LoVo (cell line): ENCODE results near the gene ZNF230.

Source experiments
- DNase-seq: peaks from one replicate; pipeline ENCODE4 v3.0.0-alpha.2; 2016; ENCODE audit warnings: low spot score

The ZNF230 gene

DNA sequence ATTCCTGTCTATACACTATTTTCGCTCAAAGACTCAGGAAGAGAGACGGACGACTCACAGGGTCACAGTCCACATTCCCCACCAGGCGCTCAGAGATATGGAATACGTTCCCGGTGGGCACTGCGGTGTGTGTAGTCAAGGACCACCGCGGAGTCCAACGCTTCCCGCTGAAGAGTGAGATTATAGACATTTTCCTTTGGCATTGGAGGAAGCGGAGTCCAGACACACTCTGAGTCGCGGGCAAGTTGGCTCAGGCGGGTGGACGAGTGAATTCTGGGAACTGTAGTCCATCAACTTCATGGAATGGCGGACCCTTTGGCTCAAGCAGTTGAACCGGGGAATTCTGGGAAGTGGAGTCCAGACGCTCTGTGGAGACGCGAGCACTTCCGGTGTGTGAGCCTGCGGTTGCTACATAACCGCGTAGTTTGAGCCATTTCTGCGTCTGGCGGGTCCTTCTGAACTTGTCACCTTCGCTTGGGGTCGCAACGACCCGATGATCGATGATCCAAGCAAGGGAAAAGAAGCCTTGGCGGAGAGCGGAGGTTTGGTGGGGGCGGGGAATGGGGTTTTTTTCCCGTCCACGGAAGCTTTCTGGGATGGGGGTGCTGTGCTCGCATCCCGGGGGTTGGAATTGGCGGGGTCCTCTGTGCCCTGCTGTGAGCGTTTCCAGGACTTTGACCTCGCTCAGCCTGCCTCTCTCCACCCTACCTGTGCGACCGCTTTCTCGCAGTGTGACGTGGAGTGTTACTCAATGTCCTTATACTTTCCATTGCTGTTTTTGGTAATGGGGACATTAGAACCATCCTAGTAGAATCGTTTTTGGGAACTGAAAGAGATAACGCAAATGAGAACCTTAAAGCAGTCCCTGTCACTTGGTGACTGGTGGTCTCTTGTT, at the start of gene ZNF230:
ZNF230 (plus strand) TSS at position 392 of the 895 bp plus-strand sequence. CDS start 4,122 bp downstream, outside the sequence.
- peak; percentile 77 for DNase-seq

DNA sequence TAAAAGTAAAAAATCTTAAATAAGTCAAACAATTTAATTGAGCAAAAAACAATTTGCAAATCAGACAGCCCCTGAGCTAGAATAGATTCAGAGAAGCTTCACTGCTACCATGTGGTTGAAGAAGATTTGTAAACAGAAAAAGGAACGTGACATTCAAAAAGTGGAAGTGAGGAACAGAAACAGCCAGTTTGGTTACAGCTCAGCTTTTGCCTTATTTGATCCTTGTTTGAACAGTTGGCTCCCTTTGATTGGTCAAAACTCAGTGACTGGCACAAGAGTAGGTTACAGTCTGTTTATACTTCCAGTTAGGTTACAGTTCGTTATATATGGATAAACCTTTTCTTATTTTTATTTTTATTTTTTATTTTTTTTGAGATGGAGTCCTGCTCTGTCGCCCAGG, 45.9 kb upstream of the ZNF230 start:
- no peak for DNase-seq

GRCh38 chr19:43957891-43958290, 44.9 kb upstream of the ZNF230 start:
- no peak for DNase-seq

- DNase-seq = no peak
Observed at GRCh38 chr19:43960411-43960810, 42.3 kb upstream of the ZNF230 start.

DNA sequence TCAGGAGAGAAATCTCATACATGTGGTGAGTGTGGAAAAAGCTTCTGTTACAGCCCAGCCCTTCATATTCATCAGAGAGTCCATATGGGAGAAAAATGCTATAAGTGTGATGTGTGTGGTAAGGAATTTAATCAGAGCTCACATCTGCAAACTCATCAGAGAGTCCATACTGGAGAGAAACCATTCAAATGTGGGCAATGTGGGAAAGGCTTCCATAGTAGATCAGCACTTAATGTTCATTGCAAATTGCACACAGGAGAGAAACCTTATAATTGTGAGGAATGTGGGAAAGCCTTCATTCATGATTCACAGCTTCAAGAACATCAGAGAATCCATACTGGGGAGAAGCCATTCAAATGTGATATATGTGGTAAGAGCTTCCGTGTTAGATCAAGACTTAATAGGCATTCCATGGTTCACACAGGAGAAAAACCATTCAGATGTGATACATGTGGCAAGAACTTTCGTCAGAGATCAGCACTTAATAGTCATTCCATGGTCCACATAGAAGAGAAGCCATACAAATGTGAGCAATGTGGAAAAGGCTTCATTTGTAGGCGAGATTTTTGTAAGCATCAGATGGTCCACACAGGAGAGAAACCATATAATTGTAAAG, 36.6 kb upstream of the ZNF230 start:
- no peak for DNase-seq

DNA sequence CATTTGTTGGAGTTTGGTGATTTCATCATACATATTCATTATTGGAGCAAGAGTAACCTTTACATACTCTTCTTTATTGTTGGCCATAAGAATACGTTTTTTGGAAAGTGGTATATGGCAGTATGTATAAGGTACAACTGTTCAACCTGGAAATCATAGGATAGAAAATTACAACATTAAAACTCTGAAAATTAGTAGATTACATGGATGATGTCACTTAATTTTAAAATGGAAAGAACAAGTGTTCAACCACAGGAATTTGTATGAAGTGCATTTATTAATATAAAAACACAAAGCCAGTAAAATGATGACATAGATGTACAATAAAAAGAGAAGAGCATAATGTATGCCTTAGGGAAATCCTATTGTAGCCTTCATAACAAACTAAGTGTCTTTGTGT, 26.0 kb upstream of the ZNF230 start:
- DNase-seq = no peak

GRCh38 chr19:43983544-43983911, 19.2 kb upstream of the ZNF230 start:
- DNase-seq = no peak

DNA sequence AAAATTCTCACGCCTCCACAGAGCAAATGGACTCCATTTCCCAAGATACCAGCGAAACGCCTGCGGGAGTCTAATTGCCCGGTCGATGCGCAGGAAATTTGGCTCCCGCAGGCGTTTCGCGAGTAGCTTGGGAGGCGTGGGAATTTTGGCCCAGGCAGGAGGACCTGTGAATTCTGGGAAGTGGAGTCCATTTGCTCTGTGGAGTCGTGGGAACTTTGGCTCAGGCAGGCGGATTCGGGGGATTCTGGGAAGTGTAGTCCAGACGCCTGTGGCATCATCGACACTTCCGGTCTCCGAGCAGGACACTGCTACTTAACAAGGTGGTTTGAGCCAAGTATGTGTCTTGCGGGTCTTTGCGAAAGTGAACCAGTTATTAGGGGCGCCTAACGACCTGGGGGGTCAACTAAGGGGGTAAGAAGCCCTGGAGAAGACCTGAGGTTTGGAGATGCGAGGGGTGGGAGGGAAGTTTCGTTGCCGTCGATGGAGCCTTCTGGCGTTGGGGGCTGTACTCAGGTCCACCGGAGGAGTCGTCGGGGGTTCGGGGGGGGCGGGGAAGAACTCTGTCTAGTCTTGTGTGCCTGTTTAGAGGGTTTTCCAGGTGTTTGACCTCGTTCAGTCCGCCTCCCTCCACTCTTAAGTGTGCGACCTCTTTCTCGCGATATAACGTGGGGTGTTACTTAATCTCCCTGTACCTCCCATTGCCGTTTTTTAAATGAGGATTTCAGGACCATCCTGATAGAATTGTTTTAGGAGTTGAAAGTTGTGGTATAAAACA, 18.7 kb upstream of the ZNF230 start, which contains the start of gene ZNF155:
ZNF155 (plus strand) TSS at position 277 of the 775 bp plus-strand sequence. CDS start 4,356 bp downstream, outside the sequence.
- no peak for DNase-seq

DNA sequence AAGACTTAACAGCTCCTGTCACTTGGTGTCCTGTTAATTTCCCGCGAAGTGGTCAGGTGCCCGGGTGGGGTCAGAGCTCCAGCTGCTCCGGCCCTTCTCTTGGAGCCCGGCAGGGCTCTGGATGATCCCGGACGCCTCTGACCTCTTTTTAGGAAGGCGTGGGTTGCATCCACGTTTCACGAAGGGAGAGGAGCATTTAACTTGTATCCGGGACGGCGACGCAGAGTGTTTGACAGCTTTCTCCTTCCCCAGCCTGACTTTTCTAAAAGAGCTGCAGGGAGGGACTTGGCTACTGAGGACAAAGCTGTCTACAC, 18.1 kb upstream of the ZNF230 start:
- DNase-seq = no peak

GRCh38 chr19:43997631-43998290, 5.0 kb upstream of the ZNF230 start:
- DNase-seq = no peak

DNA sequence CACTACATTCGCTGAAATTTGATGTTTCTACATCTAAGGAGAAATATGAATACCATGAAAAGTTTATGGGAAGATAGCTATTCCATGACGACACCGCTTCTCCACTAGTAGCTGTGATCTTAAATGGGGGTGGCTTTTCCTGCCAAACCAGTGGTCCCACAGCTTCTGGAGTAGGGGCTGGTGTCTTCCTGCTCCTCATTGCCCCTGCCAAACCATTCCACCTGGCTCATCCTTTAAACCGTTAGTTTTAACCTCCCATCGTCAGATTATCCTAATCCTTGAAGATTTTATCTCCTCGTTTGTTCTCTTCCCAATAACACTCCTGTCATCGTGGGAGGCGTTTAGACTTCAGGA, 568 bp upstream of the ZNF230 start:
- DNase-seq = no peak

DNA sequence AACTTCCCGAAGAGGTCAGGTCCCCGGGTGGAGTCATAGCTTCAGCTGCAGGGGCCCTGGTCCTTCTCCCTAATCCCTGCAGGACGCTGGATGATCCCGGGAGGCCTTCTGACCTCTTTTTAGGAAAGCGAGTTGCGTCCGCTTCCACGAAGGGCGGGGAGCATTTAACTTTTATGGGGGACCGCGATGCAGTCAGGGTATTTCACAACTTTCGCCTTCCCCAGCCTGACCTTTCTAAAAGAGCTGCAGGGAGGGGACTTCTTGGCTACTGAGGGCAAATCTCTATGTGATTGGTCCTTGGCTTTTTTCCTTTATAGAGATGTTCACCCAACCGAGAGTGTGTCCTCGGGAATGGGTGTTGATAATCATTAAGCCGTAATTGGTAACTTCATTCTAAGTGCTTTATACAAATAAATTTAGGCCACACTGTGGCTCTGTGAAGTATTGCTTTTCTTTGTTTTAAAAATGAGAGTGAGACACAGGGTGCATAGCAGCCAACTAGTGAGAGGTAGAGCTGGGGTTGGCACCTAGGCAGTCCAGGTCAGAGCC, 778 bp downstream of the ZNF230 start:
- no peak for DNase-seq

GRCh38 chr19:44005973-44006372, 3.2 kb downstream of the ZNF230 start:
- DNase-seq = no peak

DNA sequence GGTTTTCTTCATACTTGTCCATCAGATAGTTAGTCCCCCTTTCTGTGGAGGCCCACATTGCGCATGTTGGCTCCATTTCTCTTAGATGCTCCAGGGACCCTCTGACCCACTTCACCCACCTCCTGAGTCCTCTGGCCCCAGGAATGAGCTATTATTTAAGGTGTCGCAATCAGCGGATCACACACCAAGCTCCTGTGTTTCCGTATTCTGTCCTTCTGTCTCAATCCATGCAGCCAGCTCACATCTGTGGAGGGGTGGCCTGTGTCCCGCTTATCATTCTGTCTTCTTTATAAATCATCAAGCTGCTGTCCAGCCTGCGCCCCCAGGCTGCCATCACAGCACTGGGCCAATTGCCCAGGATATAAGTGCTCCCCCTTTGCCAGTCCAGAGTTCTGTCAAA, 4.7 kb downstream of the ZNF230 start:
- DNase-seq = no peak

DNA sequence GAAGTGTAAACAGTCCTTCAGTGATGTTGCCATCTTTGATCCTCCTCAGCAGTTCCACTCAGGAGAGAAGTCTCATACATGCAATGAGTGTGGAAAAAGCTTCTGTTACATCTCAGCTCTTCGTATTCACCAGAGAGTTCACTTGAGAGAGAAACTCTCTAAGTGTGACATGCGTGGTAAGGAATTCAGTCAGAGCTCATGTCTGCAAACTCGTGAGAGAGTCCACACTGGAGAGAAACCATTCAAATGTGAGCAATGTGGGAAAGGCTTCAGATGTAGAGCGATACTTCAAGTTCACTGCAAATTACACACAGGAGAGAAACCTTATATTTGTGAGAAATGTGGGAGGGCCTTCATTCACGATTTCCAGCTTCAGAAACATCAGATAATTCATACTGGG, 7.7 kb downstream of the ZNF230 start:
- no peak for DNase-seq

DNA sequence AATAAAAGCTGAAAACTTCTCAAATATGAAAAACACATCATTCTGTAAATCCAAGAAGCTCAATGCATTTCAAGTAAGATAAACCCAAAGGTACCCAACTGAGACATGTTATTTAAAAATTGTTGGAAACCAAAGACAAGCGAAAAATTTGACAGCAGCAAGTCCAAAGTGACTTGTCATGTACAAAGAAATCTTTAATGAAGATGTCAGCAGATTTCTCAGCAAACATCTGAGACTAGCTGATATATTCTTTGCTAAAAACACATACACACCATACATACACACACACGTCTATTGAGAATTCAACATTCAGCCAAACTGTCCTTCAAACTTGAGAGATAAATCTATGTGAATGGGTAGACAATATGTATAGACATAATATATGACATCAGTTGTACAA, 16.7 kb downstream of the ZNF230 start:
- DNase-seq = no peak

GRCh38 chr19:44021221-44021620, 18.5 kb downstream of the ZNF230 start:
- DNase-seq = no peak

GRCh38 chr19:44024900-44025216, 22.1 kb downstream of the ZNF230 start:
- DNase-seq = no peak

DNA sequence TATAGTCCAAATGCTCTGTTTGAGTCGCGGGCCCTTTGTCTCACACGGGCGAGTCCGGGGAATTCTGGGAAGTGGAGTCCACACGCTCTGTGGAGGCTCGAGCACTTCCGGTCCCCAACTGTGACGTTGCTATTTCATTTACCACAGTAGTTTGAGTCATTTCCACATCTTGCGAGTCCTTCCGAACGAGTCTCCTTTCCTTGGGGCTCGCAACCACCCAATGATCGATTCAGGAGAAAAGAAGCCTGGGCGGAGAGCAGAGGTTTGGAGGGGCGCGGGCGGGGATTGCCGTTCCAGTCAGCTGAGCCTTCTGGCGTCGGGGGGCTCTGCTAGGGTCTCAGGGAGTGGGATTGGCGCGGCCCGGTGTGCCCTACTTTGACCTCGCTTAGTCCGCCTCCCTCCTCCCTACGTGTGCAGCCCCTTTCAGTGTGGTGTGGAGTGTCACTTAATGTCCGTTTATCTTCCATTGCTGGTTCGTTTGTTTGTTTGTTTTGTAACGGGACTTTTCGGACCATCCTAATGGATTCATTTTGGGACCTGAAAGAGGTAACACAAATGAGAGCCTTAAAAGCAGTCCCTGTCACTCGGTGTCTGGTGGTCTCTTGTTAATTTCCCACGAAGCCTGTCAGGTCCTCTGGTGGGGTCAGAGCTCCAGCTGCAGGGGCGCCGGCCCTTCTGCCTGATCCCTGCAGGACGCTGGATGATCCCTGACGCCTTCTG, 22.6 kb downstream of the ZNF230 start, which contains the start of gene ZNF222:
ZNF222 (plus strand) TSS at position 163 of the 720 bp plus-strand sequence; CDS start at position 221, 58 bp downstream.
- peak; percentile 27 for DNase-seq

DNA sequence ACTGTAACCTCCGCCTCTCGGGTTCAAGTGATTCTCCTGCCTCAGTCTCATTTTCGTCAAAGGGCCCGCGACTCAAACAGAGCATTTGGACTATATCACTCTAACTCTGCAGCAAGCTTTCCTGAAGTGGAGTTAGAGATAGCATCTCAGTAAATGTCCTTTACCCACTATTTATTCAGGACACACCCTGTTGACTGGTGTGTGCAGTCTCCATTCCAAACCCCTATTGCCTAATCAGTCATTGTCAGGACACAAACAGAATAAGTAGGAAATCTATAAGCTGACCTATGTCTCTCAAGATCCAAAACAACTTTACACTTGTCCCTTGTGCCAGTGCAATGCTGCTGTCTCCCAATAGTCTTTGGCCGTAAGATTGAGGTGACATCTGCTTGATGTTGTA, 23.9 kb downstream of the ZNF230 start:
- no peak for DNase-seq

GRCh38 chr19:44032001-44032610, 29.3 kb downstream of the ZNF230 start:
- DNase-seq = no peak
